Peyer's patch (tissue), 4 donors: ENCODE data around the gene TLK1.

Experiments used
- CTCF ChIP-seq, 6 experiments: fragments of 450-650 bp in 4 of 6; fragments of 200-600 bp in 2 of 6; sonication (generic) in 1 of 6; IDR thresholded peaks; one replicate each; pipeline ENCODE4 v1.5.1; 2017 to 2019; ENCODE audit warnings: antibody characterized with exemption in 6 of 6, mild to moderate bottlenecking in 3 of 6, moderate library complexity in 1 of 6
- POLR2A ChIP-seq, 2 donors: fragments of 450-650 bp; IDR thresholded peaks; one replicate each; pipeline ENCODE4 v1.5.1; 2017; ENCODE audit warnings: antibody characterized with exemption in 2 of 2, mild to moderate bottlenecking in 2 of 2, moderate library complexity in 2 of 2

DNA sequence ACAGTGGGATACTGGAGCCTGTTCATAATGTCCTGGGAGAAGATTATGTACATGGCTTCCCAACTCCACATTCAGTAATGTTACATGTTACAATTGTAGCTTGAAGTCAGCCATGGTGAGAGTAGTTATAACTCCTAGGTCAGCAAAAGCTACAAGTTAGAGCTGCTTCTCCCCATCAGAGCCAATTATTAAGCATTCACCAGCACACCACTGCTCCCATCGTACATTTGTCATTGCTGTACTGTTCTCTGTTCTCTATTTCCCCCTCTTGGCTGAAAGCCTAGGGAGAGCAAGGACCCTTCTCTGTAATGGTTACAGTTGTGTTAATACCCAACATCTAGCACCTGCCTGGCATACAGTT lies 5.3 kb upstream of the TLK1 start:
- TF ChIP-seq CTCF (IDR thresholded peaks at IDR 0.05) (no peak), POLR2A (IDR thresholded peaks at IDR 0.05) (no peak)
